Measurements from ENCODE around the gene S1PR1. TPM values are rescaled to one million over a fixed set of nuclear protein-coding genes. Genes with fewer than 3 reads are reported as not detected.
A peak's percentile ranks its signal among the peaks of the same experiment; 100 is the strongest.

The S1PR1 gene
- total RNA-seq, 1 donor from 2014 or later, result 23.5 TPM

DNA sequence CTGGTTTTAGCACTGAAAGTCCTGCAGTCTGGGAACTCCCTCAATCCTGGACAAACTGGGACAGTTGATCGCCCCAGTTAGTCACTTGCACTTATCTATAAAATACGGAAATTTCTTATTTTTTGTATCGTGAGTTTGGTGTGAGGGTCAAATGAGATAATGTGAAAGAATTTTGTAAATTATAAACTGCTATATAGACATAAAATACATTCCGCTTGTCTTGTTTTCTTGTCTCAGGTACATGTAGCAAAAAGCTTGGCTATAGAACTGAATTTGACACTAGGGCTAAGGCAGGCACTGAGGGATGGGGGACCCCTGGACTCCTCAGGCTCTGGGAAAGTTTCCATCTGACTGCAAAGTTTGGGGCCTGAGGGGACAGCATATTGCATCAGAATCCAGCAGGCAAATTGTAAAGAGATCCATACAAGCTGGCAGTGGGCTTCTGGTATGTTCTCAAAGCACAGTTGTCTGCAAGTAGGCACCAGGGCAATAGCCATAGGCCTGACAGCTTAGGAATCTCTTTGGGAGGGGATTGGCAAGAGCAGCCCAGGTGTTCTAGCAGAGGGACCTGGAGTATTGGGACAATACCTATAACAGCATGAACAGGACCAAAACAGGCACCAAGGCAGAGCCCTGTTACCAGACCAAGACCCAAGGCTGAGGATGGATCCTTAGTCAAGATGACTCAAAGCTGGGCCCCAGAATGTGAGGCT is 44.3 kb downstream of the S1PR1 start:
- TF ChIP-seq, protein P1, sequence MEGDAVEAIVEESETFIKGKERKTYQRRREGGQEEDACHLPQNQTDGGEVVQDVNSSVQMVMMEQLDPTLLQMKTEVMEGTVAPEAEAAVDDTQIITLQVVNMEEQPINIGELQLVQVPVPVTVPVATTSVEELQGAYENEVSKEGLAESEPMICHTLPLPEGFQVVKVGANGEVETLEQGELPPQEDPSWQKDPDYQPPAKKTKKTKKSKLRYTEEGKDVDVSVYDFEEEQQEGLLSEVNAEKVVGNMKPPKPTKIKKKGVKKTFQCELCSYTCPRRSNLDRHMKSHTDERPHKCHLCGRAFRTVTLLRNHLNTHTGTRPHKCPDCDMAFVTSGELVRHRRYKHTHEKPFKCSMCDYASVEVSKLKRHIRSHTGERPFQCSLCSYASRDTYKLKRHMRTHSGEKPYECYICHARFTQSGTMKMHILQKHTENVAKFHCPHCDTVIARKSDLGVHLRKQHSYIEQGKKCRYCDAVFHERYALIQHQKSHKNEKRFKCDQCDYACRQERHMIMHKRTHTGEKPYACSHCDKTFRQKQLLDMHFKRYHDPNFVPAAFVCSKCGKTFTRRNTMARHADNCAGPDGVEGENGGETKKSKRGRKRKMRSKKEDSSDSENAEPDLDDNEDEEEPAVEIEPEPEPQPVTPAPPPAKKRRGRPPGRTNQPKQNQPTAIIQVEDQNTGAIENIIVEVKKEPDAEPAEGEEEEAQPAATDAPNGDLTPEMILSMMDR (IDR thresholded peaks at IDR 0.05; ENCODE audit: unreplicated experiment), result no peak
- Mint-ChIP-seq H3K27ac (no peak overlapping the region), H3K27me3 (ENCODE audit: low read depth) (peaks cover 2% of the 10 kb centered on the region), H3K9me3 (peaks cover 6% of the 10 kb centered on the region), H3K4me3 (no peak overlapping the region), H3K36me3 (no peaks in the 10 kb centered on the region), H3K4me1 (peaks cover 47% of the 10 kb centered on the region)
- no peak for DNase-seq (ENCODE audit: low spot score in 2 of 2, unreplicated experiment in 2 of 2)

GRCh38 chr1:101281751-101282150 is 44.9 kb downstream of the S1PR1 start:
- no peaks in the 10 kb centered on the region for H3K36me3 Mint-ChIP-seq
- H3K9me3 Mint-ChIP-seq, result peaks cover 6% of the 10 kb centered on the region
- no peak overlapping the region for H3K27ac Mint-ChIP-seq
- TF ChIP-seq, protein P1 (IDR thresholded peaks at IDR 0.05; ENCODE audit: unreplicated experiment), result no peak
- H3K4me3 Mint-ChIP-seq, result no peak overlapping the region
- H3K4me1 Mint-ChIP-seq, result peaks cover 43% of the 10 kb centered on the region
- DNase-seq (ENCODE audit: low spot score in 2 of 2, unreplicated experiment in 2 of 2), result no peak
- H3K27me3 Mint-ChIP-seq (ENCODE audit: low read depth), result peaks cover 2% of the 10 kb centered on the region

DNA sequence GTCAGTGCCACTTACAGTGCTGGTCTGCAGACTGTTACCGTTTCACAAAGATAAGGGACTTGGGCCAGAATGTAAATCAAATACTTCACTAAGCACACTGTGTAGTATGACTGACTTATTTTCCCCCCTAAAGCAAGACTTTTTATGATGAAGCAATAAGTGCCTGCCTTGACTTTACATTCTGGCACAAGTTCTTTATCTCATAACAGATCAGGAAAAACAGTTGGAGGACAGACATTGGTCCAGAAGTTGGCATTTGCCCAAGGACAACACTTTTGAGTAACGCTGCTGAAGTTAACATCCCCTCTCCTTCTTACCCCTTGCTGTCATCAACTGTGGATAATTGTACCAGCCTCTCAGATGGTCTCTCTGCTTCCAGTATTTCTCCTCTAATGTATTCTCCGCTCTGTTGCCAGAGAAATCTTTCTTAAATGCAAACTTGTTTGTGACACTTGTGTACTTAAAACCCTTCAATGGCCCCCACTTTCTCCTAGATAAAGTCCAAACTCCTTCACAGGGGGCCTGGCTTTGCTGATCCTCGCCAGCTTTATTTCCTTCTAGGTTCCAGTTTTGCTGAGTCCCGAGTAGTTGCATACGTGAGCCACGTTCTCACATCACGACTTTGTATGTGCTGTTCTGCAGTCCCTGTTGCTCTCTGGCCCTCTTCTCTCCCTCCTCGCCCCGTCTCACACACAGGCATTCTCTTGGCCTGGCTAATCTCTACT is 45.7 kb downstream of the S1PR1 start:
- no peak overlapping the region for H3K4me3 Mint-ChIP-seq

DNA sequence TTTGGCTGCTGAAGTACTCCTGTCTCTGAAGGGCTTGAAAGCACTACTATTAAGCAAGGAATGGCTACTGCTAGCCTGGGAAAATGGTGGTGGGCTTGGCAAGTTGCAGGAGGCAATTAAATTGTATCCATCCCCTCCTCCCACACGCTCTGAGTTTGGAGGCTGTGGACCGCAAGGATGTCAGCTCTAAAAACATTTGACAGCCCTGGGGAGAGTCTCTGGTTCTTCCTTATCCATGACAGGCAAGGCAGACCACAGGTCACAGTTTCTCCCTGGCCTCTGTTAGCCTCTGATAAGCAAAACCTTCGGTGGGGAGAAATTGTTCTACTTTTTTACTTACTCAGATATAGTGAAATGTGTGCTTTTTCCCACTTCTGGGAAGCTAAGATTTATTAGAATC is 46.6 kb downstream of the S1PR1 start:
- no peak for DNase-seq (ENCODE audit: low spot score in 2 of 2, unreplicated experiment in 2 of 2)
- TF ChIP-seq, protein P1 (IDR thresholded peaks at IDR 0.05; ENCODE audit: unreplicated experiment), result no peak
- no peak overlapping the region for H3K27ac Mint-ChIP-seq
- H3K9me3 Mint-ChIP-seq, result peaks cover 6% of the 10 kb centered on the region
- H3K4me3 Mint-ChIP-seq, result no peak overlapping the region
- no peaks in the 10 kb centered on the region for H3K36me3 Mint-ChIP-seq
- H3K27me3 Mint-ChIP-seq (ENCODE audit: low read depth), result peaks cover 2% of the 10 kb centered on the region
- peaks cover 35% of the 10 kb centered on the region for H3K4me1 Mint-ChIP-seq

More for the DNA sequence above, 45.7 kb downstream of the S1PR1 start:
- Mint-ChIP-seq H3K36me3 (no peaks in the 10 kb centered on the region), H3K4me1 (peaks cover 37% of the 10 kb centered on the region), H3K27me3 (ENCODE audit: low read depth) (peaks cover 2% of the 10 kb centered on the region), H3K27ac (peak overlapping the region; percentile 52), H3K9me3 (peaks cover 6% of the 10 kb centered on the region)
- no peak for DNase-seq (ENCODE audit: low spot score in 2 of 2, unreplicated experiment in 2 of 2)
- TF ChIP-seq, protein P1 (IDR thresholded peaks at IDR 0.05; ENCODE audit: unreplicated experiment), result no peak

GRCh38 chr1:101284021-101284420 is 47.2 kb downstream of the S1PR1 start:
- TF ChIP-seq, protein P1 (IDR thresholded peaks at IDR 0.05; ENCODE audit: unreplicated experiment), result no peak
- H3K9me3 Mint-ChIP-seq, result peaks cover 6% of the 10 kb centered on the region

More at GRCh38 chr1:101284021-101284420, 47.2 kb downstream of the S1PR1 start:
- H3K36me3 Mint-ChIP-seq, result no peaks in the 10 kb centered on the region
- H3K27me3 Mint-ChIP-seq (ENCODE audit: low read depth), result no peaks in the 10 kb centered on the region
- peaks cover 38% of the 10 kb centered on the region for H3K4me1 Mint-ChIP-seq
- no peak for DNase-seq (ENCODE audit: low spot score in 2 of 2, unreplicated experiment in 2 of 2)
- H3K27ac Mint-ChIP-seq, result peak overlapping the region; percentile 78
- no peak overlapping the region for H3K4me3 Mint-ChIP-seq
